ENCODE measurements around the gene SIRT4.

The SIRT4 gene

GRCh38 chr12:120286768-120287490 is 15.2 kb upstream of the SIRT4 start:
- TF ChIP-seq TCF12 (IDR thresholded peaks at IDR 0.05; ENCODE audit: low read depth): no peak
- TF ChIP-seq, protein P1, sequence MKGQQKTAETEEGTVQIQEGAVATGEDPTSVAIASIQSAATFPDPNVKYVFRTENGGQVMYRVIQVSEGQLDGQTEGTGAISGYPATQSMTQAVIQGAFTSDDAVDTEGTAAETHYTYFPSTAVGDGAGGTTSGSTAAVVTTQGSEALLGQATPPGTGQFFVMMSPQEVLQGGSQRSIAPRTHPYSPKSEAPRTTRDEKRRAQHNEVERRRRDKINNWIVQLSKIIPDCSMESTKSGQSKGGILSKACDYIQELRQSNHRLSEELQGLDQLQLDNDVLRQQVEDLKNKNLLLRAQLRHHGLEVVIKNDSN (IDR thresholded peaks at IDR 0.05): no peak
- no peak for TF ChIP-seq MAX (IDR thresholded peaks at IDR 0.05)
- TF ChIP-seq YY1 (IDR thresholded peaks at IDR 0.05; ENCODE audit: low read depth): no peak
- TF ChIP-seq REST (IDR thresholded peaks at IDR 0.05; ENCODE audit: low read depth): no peak
- TF ChIP-seq RAD21 (IDR thresholded peaks at IDR 0.05; ENCODE audit: low read depth): no peak
- no peak for TF ChIP-seq TAF1 (IDR thresholded peaks at IDR 0.05; ENCODE audit: low read depth)
- TF ChIP-seq EGR1 (IDR thresholded peaks at IDR 0.05): no peak
- TF ChIP-seq NFIC (IDR thresholded peaks at IDR 0.05): no peak
- no peak for TF ChIP-seq ZBTB7A (IDR thresholded peaks at IDR 0.05; ENCODE audit: low read depth)
- no peak for TF ChIP-seq FOXM1 (IDR thresholded peaks at IDR 0.05; ENCODE audit: borderline replicate concordance, low read depth)

- TF ChIP-seq REST (IDR thresholded peaks at IDR 0.05; ENCODE audit: low read depth): no peak
- no peak for TF ChIP-seq TAF1 (IDR thresholded peaks at IDR 0.05; ENCODE audit: low read depth)
- no peak for TF ChIP-seq TEAD4 (IDR thresholded peaks at IDR 0.05)
- no peak for TF ChIP-seq YY1 (IDR thresholded peaks at IDR 0.05; ENCODE audit: low read depth)
- no peak for TF ChIP-seq TCF12 (IDR thresholded peaks at IDR 0.05; ENCODE audit: low read depth)
- TF ChIP-seq CEBPB (IDR thresholded peaks at IDR 0.05): no peak
- no peak for TF ChIP-seq RAD21 (IDR thresholded peaks at IDR 0.05; ENCODE audit: low read depth)
These were observed 14.6 kb upstream of the SIRT4 start for GRCh38 chr12:120287491-120287890.

DNA sequence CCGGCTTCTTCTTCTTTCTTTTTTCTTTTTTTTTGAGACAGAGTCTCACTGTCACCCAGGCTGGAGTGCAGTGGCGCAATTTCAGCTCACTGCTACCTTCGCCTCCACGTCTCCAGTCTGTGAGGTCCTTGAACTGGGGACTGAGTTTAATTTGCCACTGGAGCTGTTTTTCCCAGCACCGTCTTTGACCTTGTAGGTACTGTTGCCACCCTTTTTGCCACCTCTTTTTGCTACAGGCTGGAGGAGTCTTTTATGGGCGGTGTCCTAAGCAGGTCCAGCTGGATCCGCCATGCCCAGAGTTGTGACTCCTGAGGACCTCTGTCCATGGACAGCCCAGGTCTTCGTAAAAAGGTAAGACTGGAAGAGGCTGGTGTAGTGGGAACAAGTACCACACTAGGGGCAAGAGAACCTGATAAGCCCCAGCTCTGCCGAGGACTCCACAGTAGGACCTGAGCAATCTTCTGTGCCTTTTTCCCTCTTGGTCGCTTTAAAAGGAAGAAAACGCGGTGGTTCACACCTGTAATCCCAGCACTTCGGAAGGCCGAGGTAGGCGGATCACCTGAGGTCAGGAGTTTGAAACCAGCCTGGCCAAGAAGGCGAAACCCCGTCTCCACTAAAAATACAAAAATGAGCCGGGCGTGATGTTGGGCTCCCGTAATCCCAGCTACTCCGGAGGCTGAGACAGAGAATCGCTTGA is 11.4 kb upstream of the SIRT4 start:
- TF ChIP-seq EP300 (IDR thresholded peaks at IDR 0.05; ENCODE audit: borderline replicate concordance): no peak
- TF ChIP-seq TAF1 (IDR thresholded peaks at IDR 0.05; ENCODE audit: low read depth): no peak; the same call in 1 of the 2 replicates
- no peak for TF ChIP-seq REST (IDR thresholded peaks at IDR 0.05; ENCODE audit: low read depth)
- TF ChIP-seq TCF12 (IDR thresholded peaks at IDR 0.05; ENCODE audit: low read depth): no peak
- no peak for TF ChIP-seq MAX (IDR thresholded peaks at IDR 0.05)
- no peak for TF ChIP-seq NFIC (IDR thresholded peaks at IDR 0.05)
- TF ChIP-seq EGR1 (IDR thresholded peaks at IDR 0.05): no peak
- TF ChIP-seq CREB1 (IDR thresholded peaks at IDR 0.05; ENCODE audit: low read depth): no peak
- TF ChIP-seq, protein P1 (IDR thresholded peaks at IDR 0.05): no peak
- TF ChIP-seq ZBTB7A (IDR thresholded peaks at IDR 0.05; ENCODE audit: low read depth): no peak
- TF ChIP-seq TEAD4 (IDR thresholded peaks at IDR 0.05): no peak
- TF ChIP-seq FOXM1 (IDR thresholded peaks at IDR 0.05; ENCODE audit: borderline replicate concordance, low read depth): no peak
- no peak for TF ChIP-seq YY1 (IDR thresholded peaks at IDR 0.05; ENCODE audit: low read depth)
- TF ChIP-seq RAD21 (IDR thresholded peaks at IDR 0.05; ENCODE audit: low read depth): no peak; the same call in 1 of the 2 replicates
- no peak for TF ChIP-seq CEBPB (IDR thresholded peaks at IDR 0.05)

GRCh38 chr12:120292411-120292660 is 9.8 kb upstream of the SIRT4 start:
- TF ChIP-seq, protein P1 (IDR thresholded peaks at IDR 0.05): 0 out of 2 replicates have a peak, but pooled peaks have one; percentile 1
- TF ChIP-seq EGR1 (IDR thresholded peaks at IDR 0.05): no peak

Measured in Ishikawa (cell line).